ENCODE data around the gene GNPTAB. TPM values are rescaled to one million over a fixed set of nuclear protein-coding genes. Genes with fewer than 3 reads are reported as not detected.
A peak's percentile ranks its signal among the peaks of the same experiment; 100 is the strongest.
"Not testable (repeated sequence)": the region's sequence is repeated elsewhere in the genome, so short reads cannot be mapped to it uniquely, and the experiment has no call there.

Gene GNPTAB
- total and polyA plus RNA-seq, 7 donors = 10.3 to 36.1 (median 15.3) TPM

DNA sequence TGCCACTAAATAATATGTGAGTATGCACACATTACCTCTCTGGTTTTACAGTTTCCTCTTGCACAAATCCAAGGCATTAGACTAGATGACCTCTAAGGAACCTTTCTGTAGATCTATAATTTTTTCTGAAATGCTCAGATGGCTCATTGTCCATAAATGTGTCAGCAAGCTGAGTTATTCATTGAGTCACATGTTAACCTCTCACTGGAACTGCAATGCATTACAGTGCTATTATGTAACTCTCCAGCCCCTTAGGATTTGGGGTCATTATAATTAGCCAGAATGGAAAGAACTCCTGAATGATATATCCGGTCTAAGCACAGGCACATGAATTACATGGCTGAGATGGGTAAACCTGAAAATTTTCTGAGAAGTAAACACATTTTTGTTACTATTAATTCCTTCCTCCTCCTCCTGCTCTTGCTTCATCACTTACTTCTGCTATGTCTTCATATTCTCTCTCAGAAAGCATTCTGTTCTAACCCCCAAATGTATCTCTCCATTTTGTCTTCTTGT lies 26.3 kb upstream of the GNPTAB start:
- TF ChIP-seq, protein P1, sequence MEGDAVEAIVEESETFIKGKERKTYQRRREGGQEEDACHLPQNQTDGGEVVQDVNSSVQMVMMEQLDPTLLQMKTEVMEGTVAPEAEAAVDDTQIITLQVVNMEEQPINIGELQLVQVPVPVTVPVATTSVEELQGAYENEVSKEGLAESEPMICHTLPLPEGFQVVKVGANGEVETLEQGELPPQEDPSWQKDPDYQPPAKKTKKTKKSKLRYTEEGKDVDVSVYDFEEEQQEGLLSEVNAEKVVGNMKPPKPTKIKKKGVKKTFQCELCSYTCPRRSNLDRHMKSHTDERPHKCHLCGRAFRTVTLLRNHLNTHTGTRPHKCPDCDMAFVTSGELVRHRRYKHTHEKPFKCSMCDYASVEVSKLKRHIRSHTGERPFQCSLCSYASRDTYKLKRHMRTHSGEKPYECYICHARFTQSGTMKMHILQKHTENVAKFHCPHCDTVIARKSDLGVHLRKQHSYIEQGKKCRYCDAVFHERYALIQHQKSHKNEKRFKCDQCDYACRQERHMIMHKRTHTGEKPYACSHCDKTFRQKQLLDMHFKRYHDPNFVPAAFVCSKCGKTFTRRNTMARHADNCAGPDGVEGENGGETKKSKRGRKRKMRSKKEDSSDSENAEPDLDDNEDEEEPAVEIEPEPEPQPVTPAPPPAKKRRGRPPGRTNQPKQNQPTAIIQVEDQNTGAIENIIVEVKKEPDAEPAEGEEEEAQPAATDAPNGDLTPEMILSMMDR (IDR thresholded peaks at IDR 0.05) = no peak
- intact Hi-C loops (cut with DNase I) = no loop called here
- 10 to 34% (median 22%) methylated on average over 1 of the region's 1 CpG for WGBS, 3 donors
- no peak overlapping the region for H3K4me3 ChIP-seq
- H3K27ac ChIP-seq = no peak overlapping the region
- H3K9me3 ChIP-seq = no peaks in the 10 kb centered on the region
- H3K27me3 ChIP-seq (ENCODE audit: insufficient read depth in 3 of 3, low read length in 2 of 3) = no peaks in the 10 kb centered on the region
- DNase-seq = no peak
- peak; percentile 36 to 69 (median 60) for ATAC-seq
- H3K36me3 ChIP-seq (ENCODE audit: insufficient read depth in 1 of 2, low read depth in 1 of 2) = no peaks in the 10 kb centered on the region
- no peaks in the 10 kb centered on the region for H3K4me1 ChIP-seq

DNA sequence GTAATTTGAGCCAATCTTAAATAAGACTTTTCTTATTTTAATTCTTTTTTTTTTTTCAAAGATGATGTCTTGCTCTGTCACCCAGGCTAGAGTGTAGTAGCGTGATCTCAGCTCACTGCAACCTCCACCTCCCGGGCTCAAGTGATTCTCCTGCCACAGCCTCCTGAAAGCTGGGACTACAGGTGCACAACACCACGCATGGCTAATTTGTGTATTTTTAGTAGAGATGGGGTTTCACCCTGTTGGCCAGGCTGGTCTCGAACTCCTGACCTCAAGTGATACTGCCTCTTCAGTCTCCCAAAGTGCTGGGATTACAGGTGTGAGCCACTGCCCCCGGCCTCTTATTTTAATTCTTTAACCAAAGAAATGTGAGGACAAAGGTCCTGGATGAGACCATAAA lies 25.9 kb upstream of the GNPTAB start:
- H3K9me3 ChIP-seq; H3K36me3 ChIP-seq (ENCODE audit: insufficient read depth in 1 of 2, low read depth in 1 of 2); intact Hi-C loops (cut with DNase I); H3K27ac ChIP-seq; ATAC-seq; H3K4me1 ChIP-seq; DNase-seq; H3K4me3 ChIP-seq; H3K27me3 ChIP-seq (ENCODE audit: insufficient read depth in 3 of 3, low read length in 2 of 3): not testable (repeated sequence)
- 58 to 81% (median 59%) methylated on average over 5 of the region's 5 CpGs for WGBS, 3 donors

DNA sequence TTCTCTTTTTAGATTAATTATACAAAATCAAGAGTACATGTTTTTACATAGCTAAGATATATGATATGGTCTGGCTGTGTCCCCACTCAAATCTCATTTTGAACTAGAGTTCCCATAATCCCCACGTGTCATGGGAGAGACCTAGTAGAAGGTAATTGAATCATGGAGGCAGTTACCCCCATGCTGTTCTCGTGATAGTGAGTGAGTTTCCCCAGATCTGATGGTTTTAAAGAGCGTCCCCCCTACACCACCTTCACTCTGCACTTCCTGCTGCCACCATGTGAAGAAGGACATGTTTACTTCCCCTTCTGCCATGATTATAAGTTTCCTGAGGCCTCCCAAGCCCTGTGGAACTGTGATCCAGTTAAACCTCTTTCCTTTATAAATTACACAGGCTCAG lies 25.2 kb upstream of the GNPTAB start:
- no peaks in the 10 kb centered on the region for H3K27me3 ChIP-seq (ENCODE audit: insufficient read depth in 3 of 3, low read length in 2 of 3)
- TF ChIP-seq, protein P1 (IDR thresholded peaks at IDR 0.05) = no peak
- H3K4me3 ChIP-seq = no peak overlapping the region
- intact Hi-C loops (cut with DNase I) = no loop called here
- no peaks in the 10 kb centered on the region for H3K4me1 ChIP-seq
- WGBS, 3 donors = 72 to 89% (median 75%) methylated on average over 3 of the region's 3 CpGs
- H3K36me3 ChIP-seq (ENCODE audit: insufficient read depth in 1 of 2, low read depth in 1 of 2) = no peaks in the 10 kb centered on the region
- DNase-seq (no peak), ATAC-seq (no peak)
- H3K27ac ChIP-seq = no peak overlapping the region
- H3K9me3 ChIP-seq = no peaks in the 10 kb centered on the region

DNA sequence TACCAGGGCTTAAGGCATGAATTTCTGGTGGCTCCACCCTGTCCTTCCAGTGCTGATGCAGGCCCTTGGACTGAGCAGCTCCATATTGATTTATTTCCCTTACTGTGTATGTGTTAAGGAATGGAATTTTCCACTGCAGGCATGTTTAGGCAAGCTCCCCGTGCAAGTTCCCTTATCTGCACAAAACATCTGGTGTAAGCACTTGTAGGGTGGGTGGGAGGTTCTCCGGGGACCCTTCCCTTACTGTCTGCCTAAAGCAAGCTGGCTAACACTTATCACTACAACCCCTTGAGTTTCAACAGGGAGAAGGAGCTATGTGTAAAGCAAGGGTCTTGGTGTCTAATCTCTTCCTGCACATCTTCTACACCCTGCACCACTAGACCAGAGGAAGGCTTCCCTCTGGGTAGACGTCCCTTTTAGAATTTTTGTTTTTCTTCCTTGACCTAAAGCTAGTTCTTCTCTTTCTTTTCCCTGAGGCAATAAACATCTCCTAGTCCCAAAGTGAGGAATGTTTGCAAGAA lies 24.7 kb upstream of the GNPTAB start:
- TF ChIP-seq, protein P1 (IDR thresholded peaks at IDR 0.05) = no peak
- Histone ChIP-seq H3K27me3 (ENCODE audit: insufficient read depth in 3 of 3, low read length in 2 of 3) (no peaks in the 10 kb centered on the region), H3K27ac (no peak overlapping the region), H3K9me3 (no peaks in the 10 kb centered on the region), H3K4me1 (no peaks in the 10 kb centered on the region), H3K36me3 (ENCODE audit: insufficient read depth in 1 of 2, low read depth in 1 of 2) (no peaks in the 10 kb centered on the region), H3K4me3 (no peak overlapping the region)
- 38 to 40% (median 39%) methylated on average over 3 of the region's 3 CpGs for WGBS, 3 donors
- DNase-seq (no peak), ATAC-seq (no peak)
- intact Hi-C loops (cut with DNase I) = no loop called here

DNA sequence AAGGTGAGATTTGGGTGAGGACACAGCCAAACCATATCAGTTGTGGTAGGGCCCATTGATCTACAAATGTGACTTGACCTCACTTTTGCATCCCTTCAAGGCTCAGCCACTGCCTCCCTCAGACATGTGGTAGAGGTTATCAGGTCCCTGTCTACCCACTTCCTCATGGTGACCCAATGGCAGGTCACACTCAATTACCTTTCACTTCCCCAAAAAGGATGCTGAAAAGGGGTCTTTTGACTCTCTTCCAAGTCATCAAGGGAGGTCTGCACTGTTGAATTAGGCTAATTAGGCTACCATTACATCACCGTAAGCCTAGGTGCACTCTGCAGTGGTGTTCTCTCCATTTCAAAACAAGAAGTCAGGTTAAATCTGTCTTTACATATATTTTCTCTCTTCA lies 24.0 kb upstream of the GNPTAB start:
- ATAC-seq (no peak), DNase-seq (no peak)
- Histone ChIP-seq H3K27me3 (ENCODE audit: insufficient read depth in 3 of 3, low read length in 2 of 3) (no peaks in the 10 kb centered on the region), H3K4me3 (no peak overlapping the region), H3K27ac (no peak overlapping the region), H3K9me3 (no peaks in the 10 kb centered on the region), H3K36me3 (ENCODE audit: insufficient read depth in 1 of 2, low read depth in 1 of 2) (no peaks in the 10 kb centered on the region), H3K4me1 (no peaks in the 10 kb centered on the region)
- 93 to 100% (median 97%) methylated on average over 1 of the region's 1 CpG for WGBS, 3 donors
- TF ChIP-seq, protein P1 (IDR thresholded peaks at IDR 0.05) = no peak
- intact Hi-C loops (cut with DNase I) = no loop called here
